Retinal pigment epithelial cell (primary cell): ENCODE measurements around the gene NR1D1.

Source experiments
- DNase-seq: peaks from one replicate; pipeline ENCODE4 v3.0.0-alpha.2; 2010; ENCODE audit warnings: low read depth
- H3K4me3 ChIP-seq: 2 replicates; pipeline ENCODE4 v1.5.1; 2011; ENCODE audit warnings: mild to moderate bottlenecking, low read length, control low read depth, moderate library complexity
- TF ChIP-seq, protein P1 (sequence below): conservative IDR thresholded peaks from 2 replicates; pipeline ENCODE4 v1.5.1; 2011; ENCODE audit warnings: low read depth, low read length, control low read depth, inconsistent platforms

NR1D1 gene

DNA sequence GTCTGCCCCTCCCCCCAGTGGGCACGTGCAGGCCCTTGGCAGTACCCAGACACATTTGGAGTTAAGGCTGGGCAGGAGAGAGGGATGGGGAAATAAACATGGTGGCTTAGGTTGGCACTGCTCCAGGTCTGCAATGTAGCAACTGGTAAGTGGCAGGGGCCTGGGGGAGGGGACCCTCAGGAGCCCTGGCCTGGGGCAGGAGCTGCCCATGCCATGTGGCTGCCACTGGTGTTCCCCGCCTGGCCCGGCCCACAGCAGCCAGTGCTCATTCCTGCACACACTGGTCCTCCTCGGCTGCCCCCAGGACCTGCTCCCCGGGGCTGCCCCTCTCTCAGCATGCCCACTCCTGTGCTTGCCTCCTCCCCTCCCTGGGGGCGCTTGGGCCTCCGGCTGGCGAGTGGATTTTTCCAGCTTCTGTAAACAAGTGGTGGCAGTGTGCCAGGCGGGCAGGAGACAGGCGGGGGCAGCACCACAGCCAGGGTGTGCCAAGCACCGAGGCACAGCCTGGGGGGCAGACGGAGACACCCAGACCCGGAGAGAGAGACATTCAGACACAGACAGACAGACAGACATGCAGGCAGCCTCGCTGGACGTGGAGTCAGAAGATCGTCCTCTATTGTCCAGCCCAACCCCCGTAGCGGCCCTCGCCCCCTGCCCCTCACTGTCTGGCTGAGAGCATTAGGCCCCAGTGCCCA lies 28.2 kb downstream of the NR1D1 start:
- H3K4me3 ChIP-seq, result peak overlapping the region; percentile 6
- TF ChIP-seq, protein P1, sequence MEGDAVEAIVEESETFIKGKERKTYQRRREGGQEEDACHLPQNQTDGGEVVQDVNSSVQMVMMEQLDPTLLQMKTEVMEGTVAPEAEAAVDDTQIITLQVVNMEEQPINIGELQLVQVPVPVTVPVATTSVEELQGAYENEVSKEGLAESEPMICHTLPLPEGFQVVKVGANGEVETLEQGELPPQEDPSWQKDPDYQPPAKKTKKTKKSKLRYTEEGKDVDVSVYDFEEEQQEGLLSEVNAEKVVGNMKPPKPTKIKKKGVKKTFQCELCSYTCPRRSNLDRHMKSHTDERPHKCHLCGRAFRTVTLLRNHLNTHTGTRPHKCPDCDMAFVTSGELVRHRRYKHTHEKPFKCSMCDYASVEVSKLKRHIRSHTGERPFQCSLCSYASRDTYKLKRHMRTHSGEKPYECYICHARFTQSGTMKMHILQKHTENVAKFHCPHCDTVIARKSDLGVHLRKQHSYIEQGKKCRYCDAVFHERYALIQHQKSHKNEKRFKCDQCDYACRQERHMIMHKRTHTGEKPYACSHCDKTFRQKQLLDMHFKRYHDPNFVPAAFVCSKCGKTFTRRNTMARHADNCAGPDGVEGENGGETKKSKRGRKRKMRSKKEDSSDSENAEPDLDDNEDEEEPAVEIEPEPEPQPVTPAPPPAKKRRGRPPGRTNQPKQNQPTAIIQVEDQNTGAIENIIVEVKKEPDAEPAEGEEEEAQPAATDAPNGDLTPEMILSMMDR, result no peak
- peak; percentile 81 for DNase-seq

DNA sequence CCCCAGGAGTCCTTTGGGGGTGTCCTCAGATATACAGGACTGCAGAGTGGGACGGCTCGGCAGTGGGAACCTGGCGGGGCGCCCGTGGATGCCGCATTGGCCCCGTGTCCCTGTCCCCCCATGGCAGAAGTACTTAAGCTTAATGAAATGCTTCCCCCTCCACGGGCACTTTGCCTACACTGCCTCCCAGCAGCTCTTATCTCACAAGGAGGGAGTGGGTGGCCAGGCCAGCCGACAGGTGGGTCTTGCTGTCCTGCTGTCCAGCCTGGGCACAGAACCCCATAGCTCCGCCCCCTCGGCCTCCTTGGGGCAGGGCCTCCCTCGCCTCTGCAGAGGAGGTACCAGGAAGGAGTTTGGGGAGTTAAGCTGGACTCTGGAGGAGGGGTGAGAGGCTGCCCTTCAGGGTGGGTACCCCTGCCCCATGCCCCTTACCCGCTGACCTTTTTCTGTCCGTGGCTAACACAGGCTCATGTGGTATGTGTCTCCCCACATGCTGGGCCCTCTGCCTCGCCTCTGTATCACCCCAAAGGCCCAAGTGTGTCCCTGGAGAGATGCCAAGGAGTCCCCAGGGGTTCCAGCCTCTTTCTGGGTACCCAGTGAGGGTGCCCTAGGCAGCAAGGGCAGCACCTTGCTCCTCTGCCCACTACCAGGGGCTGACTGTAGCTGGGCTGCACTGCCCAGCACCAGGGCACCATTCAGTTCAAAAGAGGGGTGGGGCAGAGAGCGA lies 28.9 kb downstream of the NR1D1 start:
- TF ChIP-seq, protein P1, result no peak
- no peak for DNase-seq
- peak overlapping the region; percentile 12 for H3K4me3 ChIP-seq

DNA sequence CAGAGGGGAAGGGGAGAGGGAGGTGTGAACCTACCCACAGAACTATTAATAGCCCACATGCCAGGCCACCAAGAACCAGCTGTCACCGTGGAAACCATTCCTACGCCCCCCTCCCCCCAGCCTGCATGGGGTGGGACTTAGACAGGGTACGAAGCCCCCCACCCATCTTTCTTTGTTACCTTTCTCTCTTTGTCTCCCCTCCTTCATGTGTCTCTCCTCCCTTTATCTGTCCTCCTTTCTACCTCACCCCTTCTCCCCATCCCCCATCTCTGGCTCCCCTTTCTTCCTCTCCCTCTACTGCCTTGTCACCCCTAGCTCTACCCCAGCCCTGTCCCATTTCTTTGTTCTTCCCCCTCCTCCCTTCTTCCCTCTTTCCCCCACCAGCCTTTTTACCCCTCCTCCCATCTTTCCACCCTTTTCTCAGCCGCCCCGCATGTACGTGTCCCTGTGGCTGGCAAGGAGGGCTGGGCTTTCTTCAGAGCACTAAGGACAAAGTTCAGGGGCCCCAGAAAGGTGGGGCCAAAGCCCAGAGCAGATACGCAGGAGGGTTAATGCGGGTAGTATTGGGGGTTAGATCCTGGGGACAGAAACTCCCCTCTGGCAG lies 29.6 kb downstream of the NR1D1 start:
- peak overlapping the region; percentile 12 for H3K4me3 ChIP-seq
- TF ChIP-seq, protein P1, result no peak
- DNase-seq, result no peak

DNA sequence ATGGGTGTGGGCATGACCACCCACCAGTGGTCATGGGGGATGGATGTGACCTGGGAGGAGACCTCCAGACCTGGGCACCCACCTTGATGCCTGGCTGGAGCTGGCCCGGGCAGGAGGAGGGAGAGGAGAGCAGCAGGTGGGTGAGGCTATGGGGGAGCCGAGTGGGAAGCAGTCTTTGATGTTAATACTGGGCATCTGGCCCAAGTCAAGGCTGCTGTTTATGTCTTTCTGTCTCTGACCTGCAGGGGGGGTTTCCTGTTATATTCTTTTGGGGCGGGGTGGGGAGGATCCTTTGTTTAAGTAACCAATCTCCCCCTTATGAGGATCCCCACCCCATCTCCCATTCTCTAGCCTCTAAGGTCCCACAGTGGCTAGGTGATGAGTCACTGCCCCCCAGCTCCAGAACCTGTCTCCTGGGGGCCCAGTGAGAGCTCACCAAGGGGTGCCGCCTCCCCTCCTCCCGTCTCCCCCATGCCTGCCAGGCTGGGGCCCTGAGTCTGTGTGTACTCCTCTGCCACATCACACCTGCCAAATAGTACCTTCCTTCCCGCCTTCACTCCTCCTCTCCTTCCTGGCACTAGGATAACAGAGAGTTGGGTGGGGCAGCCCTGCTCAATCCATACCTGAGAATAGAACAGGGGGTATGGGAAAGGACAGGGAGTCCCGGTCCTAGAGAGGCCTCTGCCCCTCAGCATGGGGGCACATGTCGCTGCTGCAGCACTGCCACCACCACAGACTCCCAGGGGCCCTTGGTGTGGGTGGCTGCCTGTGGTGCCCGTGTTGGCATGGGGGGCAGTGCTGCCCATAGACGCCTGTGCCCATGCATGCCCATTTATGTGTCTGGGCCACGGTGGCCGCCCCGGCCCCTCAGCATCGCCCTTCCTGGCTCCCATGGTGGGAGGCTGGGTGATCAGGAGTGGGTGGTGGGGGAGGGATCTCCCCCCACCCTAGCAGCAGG lies 30.4 kb downstream of the NR1D1 start:
- TF ChIP-seq, protein P1, result peak; percentile 32
- no peak overlapping the region for H3K4me3 ChIP-seq
- no peak for DNase-seq

DNA sequence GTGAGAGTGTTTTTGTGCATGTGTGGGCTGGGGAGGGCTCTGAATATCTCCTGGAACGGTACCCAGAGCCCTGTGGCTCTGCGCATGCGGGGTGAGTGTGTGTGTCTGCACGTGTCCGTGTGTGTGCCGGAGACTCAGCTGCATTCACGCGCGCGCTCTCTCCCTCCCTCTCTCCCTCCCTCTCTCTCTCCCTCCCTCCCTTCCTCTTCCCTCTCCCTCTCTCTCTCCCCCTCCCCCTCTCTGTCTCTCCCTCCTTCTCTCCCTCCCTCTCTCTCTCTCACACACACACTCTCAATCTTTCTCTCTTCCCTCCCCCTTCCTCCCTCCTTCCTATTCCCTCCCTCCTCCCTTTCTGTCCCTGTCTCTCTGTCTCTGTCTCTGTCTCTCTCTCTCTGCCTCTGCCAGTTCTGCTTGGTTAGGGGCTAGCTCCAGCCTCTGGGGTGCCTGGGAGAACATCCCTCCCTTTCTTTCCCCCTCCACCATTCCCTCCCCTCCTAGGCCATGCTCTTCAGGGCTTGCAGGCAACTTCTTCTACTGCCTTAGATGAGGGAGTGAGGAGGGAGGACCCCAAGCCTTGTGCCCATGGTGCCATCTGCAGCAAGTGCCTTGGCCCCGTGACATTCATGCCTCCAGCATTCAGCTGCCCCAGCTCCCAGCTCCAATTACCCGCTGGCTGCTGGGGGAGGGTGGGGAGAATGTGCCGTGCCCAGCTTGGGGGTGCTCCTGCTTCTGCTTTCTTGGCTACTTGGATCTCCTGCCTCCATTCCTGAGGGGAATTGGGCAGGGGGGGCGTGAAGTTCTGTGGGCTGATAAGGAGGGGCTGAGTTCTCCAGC lies 31.3 kb downstream of the NR1D1 start:
- TF ChIP-seq, protein P1, result no peak
- DNase-seq, result no peak
- H3K4me3 ChIP-seq, result peak overlapping the region; percentile 21

DNA sequence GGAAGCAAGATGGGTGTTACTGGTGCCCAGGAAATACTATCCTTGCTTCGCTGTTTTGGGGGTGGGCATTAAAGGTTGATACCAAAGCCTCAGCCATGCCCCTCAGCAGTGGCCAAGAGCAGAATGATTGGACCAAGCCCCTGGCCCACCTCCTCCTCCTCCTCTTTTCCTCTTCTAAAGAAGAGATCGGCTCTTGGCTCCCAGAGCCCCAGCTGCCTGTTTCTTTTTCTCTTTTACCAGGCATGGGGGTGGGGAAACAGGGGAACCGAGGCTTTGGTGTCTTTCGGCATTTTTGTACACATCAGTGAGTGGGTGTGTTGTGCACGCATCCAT lies 31.8 kb downstream of the NR1D1 start:
- peak overlapping the region; percentile 21 for H3K4me3 ChIP-seq
- no peak for DNase-seq
- TF ChIP-seq, protein P1, result no peak
